SK-N-DZ (cell line): ENCODE data around the gene TMEM205.
"Not testable (repeated sequence)": the region's sequence is repeated elsewhere in the genome, so short reads cannot be mapped to it uniquely, and the experiment has no call there.

Source experiments
- DNase-seq: peaks from one replicate; pipeline ENCODE4 v3.0.0-alpha.2; 2015; ENCODE audit warnings: low spot score

The TMEM205 gene

DNA sequence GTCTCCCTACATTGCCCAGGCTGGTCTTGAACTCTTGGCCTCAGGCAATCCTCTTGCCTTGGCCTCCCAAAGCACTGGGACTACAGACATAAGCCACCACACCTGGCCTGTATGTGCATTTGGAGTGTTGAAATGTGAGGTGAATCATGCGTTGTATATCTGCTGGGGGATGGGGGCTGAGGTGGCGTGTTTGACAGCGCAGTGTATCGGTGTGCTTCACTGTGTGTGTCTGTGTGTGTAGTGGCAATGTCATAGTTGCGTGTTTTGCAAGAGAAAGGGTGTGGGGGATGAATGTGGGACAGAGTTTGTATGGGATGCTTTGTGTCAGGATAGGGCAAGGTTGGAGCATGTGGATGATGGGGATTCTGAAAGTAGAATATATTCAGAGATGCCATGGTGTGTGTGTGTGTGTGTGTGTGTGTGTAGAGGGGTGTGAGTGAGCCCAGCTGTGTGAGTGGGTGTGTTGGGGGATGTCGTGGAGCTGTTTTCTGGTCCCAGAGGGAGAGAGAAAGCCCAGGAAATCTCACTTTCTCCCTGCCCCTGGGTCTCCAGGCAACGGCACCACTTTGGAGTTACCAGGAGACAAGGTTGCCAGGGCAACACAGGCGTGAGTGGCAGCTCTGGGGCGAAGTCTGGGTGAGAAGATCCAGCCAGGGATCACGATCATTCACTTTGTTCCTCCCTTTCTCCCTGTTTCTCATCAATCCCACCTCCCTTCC, 27.3 kb upstream of the TMEM205 start:
- peak; percentile 75 for DNase-seq

DNA sequence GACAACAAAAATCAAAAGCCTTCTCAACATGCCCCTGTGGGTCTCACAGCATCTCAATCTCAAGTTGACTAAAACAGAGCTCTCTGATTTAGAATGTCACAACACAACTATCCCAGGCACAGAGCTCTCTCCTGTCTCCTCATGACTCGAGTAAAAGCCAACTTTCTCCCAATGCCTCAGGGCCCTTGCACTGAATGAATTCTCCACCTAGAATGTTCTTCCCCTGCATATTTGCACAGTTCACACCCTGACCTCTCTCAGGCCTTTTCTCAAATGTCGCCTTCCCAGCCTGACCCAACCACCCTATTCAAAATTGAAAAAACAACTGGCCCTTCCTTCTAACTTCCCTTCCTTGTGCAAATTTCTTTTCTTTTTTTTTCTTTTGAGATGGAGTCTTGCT, 24.7 kb upstream of the TMEM205 start:
- DNase-seq, result no peak

DNA sequence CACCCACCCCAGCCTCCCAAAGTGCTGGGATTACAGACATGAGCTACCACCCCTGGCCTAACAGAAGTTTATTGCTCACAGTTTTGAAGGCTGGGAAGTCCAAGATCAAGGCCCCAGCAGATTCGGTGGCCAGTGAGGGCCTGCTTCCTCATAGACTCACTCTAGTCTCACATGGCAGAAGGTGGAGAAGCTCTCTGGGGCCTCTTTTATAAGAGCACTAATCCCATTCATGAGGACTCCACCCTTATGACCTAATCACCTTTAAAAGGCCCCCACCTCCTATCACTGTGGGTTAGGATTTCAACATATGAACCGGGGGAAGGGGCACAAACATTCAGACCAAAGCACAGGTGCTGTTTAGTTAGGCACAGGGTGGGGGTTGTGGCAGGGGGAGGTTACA, 21.5 kb upstream of the TMEM205 start:
- no peak for DNase-seq

DNA sequence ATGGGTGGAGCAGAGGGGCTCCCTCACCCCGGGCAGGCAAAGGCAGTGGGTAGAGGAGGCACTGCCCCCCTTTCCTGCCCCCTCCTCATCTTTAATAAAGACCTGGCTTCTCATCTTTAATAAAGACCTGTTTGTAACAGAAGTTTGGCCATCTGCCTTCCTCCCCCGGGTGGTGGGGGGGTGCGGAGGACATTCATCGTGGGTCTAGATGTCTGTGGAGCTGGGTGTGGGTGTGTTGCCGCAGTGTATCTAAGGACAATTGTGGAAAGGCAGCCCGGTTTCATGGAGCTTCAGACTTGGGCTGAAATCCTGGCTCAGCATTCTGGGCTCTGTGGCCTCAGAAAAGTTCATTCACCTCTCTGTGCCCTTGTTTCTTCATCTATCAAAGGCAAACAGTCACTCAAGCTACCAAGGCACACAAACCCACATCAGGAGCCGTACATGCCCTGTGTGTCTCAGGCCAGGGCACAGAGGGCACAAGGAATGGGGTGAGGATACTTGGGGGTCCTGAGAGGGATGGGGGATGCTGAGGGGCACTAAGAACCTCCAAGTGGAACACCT, 19.6 kb upstream of the TMEM205 start:
- DNase-seq, result no peak

DNA sequence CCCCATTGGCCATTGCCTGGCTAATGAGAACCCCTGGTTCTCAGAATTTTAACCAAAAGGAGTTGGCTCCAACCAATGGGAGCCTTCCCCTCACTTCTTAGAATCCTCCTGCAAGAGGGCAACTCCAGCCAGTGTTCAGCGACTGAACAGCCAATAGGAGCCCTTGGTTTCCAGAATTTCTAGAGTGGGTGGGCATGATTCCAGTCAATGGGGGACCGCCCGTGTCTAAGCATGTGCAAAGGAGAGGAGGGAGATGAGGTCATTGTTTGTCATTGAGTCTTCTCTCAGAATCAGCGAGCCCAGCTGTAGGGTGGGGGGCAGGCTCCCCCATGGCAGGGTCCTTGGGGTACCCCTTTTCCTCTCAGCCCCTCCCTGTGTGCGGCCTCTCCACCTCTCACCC, 18.9 kb upstream of the TMEM205 start:
- DNase-seq, result no peak

DNA sequence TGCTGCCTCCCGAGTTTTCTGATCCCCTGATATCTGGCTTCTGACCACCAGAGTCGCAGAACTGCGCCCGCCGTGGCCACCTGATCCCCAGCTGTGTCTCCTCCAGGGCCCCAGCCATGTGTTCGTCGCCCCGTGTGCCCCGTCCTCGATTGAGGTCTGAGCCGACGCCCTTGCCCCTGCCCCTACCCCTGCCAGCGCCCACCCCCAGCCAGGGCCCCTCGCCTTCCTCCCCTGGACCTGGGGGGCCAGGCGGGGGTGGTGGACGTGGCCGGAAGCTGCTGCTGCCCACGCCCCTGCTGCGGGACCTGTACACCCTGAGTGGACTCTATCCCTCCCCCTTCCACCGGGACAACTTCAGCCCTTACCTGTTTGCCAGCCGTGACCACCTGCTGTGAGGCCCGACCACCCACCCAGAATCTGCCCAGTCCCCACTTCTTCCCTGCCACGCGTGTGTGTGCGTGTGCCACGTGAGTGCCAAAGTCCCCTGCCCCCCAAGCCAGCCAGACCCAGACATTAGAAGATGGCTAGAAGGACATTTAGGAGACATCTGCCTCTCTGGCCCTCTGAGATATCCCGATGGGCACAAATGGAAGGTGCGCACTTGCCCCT, 18.3 kb upstream of the TMEM205 start:
- no peak for DNase-seq

DNA sequence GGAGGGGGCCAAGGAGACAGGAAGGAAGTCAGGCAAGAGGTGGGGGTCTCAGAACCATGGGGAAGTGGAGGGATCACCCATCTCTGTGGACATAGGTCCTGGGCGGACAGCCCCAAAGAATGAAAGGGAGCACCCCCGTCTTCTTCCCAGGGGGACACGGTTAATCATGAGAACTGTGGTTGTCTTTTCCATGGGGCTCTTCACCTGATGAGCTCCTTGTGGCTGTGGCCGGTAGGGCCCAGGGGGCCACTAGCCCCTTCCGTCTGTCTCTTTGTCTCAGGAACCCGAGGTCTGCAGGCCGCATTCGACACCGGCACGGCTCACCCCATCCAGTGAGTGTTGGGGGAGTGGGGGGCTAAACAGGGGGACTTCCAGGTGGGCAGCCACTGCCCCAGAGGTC, 17.8 kb upstream of the TMEM205 start:
- DNase-seq, result no peak

DNA sequence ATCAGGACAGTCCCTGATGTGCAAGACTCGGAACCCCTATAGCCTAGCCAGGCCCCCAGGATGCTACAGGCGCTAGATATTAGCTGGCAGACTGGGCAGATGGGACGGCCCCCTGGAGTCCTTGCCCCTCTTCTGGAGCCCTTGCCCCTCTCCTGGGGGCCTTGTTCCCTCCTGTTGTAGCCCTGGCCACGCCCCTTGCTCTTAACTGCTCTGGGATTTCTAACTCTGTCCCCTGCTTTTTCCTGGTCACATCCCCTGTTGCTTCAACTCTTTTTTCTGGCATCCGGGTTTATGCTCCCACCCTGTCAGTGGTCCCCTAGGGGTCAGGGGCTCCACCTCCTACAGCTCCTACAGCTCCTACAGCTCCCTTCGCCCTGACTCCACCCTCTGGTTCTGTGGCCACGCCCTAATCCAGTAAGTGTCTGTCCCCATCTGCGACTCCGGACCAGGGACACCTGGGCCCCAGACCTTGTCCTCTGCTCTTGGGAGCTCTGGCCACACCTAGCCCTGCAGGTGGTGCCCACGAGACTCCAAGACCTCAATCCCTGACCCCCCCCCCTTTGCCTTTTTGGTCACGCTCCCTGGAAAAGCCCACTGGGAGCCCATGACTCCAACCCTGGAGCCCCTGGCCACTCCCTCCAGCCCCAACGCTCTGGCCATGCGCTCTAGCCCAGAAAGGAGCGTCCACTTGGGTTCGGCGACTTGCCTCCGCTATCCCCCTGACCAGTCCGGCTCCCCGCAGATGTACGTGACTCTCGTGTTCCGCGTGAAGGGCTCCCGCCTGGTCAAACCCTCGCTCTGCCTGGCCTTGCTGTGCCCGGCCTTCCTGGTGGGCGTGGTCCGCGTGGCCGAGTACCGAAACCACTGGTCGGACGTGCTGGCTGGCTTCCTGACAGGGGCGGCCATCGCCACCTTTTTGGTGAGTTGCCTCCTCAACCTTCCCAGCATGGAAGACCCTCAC, 16.0 kb upstream of the TMEM205 start:
- no peak for DNase-seq

DNA sequence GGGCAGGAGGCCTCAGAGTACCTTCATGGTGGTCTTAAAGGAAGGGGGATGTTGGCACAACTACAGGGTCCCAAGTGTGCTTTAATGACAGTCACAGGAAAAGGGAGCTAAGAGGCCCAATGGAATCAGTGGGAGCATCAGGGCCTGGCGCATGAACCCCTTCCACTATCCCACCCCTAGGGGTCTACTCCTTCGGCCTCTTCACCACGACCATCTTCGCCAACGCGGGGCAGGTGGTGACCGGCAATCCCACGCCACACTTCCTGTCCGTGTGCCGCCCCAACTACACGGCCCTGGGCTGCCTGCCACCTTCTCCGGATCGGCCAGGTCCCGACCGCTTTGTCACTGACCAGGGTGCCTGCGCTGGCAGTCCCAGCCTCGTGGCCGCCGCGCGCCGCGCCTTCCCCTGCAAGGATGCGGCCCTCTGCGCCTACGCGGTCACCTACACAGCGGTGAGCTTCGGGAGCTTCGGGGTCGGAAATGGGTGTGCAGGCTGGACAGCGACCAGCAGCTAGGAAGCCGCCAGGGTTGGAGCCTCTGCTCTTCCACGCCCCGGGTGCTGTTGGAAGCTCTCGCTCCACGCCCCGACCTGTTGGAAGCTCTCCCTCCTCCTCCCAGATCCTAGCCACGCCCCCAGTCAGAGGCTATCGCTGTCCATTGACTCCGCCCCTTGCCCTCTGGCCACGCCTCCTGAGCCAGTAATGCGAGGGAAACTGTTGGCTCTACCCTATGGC, 15.1 kb upstream of the TMEM205 start:
- DNase-seq, result no peak

DNA sequence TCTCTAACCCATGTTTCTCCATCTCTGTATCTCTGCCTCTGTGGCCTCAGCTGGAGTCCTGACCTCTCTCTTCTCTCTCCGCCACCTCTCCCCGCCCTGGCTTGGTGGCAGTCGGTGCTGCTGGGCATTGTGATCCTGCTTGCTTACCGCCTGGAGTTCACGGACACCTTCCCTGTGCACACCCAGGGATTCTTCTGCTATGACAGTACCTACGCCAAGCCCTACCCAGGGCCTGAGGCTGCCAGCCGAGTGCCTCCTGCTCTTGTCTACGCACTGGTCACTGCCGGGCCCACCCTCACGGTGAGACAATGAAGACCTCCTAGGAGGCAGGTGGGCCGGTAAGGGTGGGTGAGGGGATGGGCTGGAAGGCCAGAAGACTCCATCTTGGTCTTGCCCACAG, 13.4 kb upstream of the TMEM205 start:
- DNase-seq, result no peak

DNA sequence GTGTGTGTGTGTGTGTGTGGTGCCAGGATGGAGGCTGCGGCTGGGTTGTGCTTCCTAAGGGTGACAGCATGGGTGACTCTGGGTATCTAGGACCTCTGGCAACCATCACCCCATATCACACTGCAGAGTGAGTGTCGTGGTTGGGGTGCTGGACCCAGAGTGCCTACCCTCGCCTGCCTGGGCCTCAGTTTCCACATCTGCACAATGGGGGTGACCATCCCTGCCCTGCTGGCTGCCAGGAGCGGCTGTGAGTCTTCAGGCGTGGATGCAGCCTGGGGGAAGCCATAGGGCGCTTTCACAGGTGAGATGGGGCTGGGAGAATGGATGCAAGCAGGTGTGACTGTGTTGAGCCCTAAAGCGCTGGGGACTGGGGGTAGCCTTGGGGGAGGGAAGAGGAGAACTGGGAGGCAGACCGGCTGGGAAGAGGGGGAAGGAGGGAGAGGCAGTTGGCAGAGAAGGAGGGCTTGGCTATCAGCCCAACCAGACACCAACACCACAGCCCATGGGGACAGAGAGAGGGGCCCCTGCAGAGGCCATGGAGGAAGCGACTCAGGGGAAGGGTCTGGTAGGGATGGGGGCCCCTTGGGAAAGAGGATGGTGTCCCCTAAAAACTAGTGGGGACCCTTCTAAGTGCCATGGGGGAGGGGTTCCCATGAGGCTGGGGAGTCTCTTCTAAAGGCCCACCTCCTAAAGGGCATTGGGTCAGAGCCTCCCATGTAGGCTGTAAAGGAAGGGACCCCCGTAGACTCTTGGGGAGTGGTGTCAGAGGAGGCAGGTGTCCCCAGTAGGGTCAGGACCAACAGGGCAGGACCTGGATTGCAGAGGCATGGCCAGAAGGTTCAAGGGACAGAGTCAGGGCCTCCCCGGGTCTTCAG, 10.8 kb upstream of the TMEM205 start:
- DNase-seq, result no peak

DNA sequence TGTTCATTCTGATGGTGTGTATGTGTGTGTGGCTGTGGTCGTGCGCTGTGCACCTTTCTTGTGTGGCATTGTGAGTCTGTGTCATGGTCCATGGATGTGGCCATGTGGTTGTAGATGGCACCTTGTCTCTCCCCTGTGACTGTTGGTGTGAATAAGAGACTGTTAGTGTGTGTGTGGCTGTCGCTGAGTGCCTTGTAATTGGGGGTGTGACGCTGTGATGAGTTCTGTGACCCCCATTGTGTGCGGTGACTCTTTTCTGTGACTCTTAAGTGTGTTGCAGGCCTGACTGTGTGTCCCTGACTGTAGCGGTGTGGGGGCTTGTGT, 10.0 kb upstream of the TMEM205 start:
- DNase-seq, result no peak

DNA sequence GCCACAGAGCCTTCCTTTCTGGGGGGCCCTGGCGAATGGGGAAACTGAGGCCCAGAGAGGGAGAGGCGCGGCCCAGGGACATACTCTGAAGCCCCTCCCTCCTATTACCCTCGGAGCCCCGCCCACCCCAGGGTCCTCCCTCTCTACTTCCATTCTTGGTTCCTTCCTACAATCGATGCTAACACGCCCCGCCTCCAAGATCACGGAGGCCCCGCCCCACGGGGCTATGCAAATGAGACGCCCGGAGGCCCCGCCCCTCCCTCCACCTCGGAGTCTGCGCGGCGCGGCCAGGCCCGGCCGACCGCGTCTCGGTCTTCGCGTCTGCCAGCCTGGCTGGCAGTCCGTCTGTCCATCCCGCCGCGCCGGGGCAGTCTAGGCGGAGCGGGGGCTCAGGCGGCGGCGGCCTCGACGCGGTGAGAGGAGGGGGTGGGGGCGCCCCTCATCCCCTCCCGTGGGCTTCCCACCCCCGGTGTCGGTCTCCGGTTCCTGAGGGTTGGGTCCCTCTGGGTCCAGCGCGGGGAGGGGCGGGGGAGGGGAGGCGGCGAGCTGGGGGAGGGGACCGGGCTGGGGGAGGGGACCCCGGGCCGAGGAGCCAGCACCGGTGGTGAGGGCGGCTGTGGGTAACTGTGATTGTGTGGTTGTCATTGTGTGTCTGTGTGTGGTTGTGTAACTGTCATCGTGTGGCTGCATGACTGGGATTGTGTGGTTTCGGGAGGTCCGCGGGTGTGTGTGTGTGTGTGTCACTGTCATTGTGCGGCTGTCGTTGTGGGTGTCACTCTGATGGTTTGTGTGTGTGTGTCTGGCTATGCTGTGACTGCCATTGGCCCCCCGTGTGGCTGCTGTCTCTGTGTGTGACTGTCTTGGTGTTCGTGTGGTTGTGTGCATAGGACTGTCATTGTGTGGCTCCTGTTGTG, 9.3 kb upstream of the TMEM205 start, which contains the start of gene PLPPR2:
Gene PLPPR2, plus strand, starts transcription at position 273 of the 914 bp plus-strand sequence. CDS start 2,242 bp downstream, outside the sequence.
- DNase-seq, result peak; percentile 87

DNA sequence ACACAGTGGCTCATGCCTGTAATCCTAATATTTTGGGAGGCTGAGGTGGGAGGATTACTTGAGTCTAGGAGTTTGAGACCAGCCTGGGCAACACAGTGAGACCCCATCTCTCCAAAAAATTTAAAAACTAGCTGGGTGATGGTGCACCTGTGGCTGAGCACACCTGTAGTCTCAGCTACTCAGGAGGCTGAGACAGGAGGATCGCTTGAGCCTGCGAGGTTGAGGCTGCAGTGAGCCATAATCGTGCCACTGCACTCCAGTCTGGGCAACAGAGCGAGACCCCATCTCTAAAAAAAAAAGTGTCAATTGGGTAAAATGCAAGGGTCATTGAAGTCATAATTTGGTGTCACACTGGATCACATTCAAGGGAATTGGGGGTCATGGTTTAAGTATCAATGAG, 8.0 kb upstream of the TMEM205 start:
- DNase-seq, result not testable (repeated sequence)

DNA sequence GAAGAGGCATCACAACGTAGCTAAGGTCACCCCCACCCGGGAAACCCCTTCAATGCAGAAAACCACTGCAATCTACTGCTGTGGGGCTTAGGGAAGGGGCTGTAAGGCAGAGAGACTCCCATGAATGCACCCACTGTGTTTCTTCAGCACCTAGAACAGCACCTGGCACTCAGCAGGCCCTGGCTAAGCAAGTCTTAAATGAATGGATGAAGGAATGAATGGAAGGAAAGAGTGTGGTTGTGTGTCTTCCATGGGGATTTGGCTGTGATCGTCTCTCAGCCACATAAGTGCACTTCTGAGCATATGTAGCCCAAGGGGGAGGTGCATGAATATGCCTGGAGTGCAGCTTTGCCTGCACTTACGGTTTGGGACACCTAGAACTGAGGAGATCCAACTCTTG, 3.1 kb upstream of the TMEM205 start:
- DNase-seq, result no peak

DNA sequence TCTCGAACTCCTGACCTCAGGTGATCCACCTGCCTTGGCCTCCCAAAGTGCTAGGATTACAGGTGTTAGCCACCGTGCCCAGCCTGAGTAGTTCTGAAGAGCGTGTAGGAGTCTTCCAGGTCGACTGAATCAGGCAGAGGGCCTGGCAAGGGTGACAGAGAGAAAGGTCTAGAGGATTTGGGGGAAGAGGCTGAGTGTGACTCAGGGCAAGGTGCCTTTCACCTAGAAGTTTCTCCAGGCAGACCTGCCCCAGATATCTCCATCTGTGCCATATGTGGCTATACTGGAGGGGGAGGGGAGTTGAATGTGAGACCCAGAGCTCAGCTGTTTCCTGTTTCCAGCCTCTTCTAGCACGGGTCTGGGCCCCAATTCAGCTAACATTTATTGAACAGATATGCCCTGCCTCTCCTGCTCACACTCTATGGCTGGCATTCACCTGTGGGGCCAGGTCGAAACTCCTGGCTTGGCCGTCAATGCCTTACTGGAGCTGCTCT, 1.5 kb upstream of the TMEM205 start:
- DNase-seq, result no peak

DNA sequence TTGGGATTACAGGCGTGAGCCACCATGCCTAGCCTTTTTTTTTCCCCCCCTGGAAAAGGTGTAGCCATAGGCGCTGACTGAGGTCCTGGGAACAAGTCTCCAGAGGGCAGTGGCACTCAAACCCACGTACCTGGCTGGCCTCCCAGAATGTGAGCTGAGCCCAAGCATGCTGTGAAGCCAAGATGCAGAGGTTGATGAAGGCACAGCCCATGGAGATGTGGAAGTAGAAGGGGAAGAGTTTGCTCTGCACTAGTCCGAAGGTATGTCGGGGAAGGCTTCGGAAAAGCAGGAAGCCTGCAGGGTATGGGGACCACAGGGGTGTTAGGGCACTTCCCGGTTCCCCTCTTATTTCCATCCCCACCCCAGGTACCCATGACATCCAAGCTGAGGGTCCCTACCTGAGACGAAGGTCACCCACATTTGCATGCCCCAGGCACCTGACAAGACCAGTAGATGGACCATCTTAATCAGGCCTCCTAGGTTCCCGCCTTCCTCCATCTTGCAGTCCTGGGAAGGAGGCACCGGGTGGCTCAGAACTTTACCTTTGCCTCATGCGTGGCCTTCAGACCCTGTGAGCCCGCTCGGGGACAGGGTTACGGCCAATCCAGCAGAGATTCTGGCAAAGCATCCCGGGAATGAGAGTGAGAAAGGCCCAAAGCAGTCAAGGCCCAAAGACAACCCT, 805 bp downstream of the TMEM205 start:
- no peak for DNase-seq

DNA sequence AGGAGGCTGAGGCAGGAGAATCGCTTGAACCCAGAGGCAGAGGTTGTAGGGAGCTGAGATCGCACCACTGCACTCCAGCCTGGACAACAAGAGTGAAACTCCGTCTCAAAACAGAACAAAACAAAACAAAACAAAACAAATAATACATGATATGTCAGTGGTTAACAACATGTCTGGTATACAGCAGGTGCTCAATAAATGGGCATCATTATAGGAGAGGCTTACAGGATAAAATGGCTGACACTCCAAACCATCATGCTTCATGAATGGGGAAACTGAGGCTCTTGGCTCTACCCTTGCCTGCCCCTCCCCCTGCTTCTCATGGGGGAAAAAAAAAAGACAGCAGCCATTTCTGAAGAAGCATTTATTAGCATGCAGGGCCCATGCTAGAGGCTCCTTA, 3.6 kb downstream of the TMEM205 start:
- no peak for DNase-seq

DNA sequence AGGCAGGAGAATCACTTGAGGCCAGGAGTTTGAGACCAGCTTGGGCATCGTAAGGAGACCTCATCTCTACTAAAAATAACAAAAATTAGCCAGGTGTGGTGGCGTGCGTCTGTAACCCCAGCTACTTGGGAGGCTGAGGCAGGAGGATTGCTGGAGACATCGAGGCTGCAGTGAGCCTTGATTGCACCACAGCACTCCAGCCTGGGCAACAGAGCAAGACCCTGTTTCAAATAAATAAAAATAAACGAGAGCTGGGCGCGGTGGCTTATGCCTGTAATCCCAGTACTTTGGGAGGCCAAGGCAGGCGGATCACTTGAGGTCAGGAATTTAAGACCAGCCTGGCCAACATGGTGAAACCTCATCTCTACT, 6.0 kb downstream of the TMEM205 start:
- not testable (repeated sequence) for DNase-seq
